ENCODE results near the gene GALNT17. TPM values are rescaled to one million over a fixed set of nuclear protein-coding genes. Genes with fewer than 3 reads are reported as not detected.

Gene GALNT17
- total RNA-seq, 1 donor from 2014 or later: 0.12 TPM

DNA sequence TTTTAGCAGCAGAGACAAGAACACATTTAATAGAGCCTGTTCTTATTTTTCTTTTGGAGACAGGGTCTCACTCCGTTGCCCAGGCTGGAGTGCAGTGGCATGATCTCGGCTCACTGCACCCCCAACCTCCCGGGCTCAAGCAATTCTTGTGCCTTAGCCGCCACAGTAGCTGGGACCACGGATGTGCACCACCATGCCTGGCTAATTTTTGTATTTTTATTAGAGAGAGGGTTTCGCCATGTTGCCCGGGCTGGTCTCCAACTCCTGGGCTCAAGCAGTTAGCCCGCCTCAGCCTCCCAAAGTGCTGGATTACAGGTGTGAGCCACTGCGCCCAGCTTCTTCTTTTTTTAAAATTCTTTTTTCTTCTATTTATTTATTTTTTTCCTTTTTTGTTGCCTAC, 23.3 kb downstream of the GALNT17 start:
- no peak overlapping the region for H3K4me3 ChIP-seq (ENCODE audit: low read depth, low read length)

DNA sequence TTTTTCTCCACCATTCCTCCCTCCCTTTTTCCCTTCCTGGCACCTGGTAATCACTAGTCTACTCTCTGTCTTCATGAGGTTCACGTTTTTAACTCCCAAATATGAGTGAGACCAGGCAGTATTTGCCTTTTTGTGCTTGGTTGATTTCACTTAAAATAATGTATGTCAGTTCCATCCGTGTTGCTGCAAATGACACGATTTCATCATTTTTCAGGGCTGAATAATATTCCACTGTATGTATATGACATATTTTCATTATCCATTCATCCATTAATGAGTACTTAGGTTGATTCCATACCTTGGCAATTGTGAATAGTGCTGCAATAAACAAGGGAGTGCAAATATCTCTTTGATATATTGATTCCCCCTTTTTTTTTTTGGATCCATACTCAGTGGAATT, 25.8 kb downstream of the GALNT17 start:
- DNase-seq (ENCODE audit: low read depth): no peak
- TF ChIP-seq, protein P1, sequence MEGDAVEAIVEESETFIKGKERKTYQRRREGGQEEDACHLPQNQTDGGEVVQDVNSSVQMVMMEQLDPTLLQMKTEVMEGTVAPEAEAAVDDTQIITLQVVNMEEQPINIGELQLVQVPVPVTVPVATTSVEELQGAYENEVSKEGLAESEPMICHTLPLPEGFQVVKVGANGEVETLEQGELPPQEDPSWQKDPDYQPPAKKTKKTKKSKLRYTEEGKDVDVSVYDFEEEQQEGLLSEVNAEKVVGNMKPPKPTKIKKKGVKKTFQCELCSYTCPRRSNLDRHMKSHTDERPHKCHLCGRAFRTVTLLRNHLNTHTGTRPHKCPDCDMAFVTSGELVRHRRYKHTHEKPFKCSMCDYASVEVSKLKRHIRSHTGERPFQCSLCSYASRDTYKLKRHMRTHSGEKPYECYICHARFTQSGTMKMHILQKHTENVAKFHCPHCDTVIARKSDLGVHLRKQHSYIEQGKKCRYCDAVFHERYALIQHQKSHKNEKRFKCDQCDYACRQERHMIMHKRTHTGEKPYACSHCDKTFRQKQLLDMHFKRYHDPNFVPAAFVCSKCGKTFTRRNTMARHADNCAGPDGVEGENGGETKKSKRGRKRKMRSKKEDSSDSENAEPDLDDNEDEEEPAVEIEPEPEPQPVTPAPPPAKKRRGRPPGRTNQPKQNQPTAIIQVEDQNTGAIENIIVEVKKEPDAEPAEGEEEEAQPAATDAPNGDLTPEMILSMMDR (conservative IDR thresholded peaks at IDR 0.05; ENCODE audit: low read depth, low read length): no peak
- no peak overlapping the region for H3K4me3 ChIP-seq (ENCODE audit: low read depth, low read length)

More for the DNA sequence above, 23.3 kb downstream of the GALNT17 start:
- no peak for DNase-seq (ENCODE audit: low read depth)
- TF ChIP-seq, protein P1 (conservative IDR thresholded peaks at IDR 0.05; ENCODE audit: low read depth, low read length): no peak

DNA sequence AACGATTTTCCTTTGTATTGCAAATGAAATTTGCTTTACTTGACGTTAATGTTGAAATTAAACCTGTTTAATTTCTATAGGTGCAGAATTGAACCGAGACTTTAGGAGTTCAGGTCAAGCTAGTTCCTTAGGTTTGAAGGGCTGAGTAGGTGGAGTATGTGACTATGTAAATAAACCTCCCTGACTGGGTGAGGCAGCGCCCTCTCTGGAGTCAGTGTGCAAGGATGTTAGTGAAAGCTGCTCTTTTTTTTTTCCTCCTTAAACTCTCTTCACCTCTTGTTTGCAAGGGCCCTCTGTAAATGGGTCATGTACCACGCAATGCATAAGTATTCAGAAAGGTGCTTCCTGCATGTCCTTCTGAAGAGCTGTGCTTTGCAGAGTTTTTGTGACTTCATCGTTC, 33.8 kb downstream of the GALNT17 start:
- TF ChIP-seq, protein P1 (conservative IDR thresholded peaks at IDR 0.05; ENCODE audit: low read depth, low read length): no peak
- no peak overlapping the region for H3K4me3 ChIP-seq (ENCODE audit: low read depth, low read length)
- DNase-seq (ENCODE audit: low read depth): no peak

DNA sequence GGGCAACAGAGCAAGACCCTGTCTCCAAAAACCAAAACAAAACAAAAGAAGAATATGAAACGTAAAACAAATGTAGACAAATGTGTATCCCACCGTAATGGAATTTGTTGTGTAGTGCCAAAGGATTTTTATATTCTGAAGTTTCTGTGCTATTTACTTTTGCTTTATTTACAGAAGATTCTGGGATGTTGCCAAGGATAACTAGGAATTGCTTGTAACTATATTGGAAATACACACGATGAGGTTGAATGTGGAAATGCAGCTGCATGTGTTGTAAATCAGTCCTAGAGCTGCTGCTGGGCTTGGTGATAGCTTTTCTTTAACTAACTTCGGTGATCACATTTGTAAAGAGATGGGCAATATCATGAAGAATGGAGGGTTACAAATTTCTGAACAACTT, 39.5 kb downstream of the GALNT17 start:
- no peak for DNase-seq (ENCODE audit: low read depth)
- no peak overlapping the region for H3K4me3 ChIP-seq (ENCODE audit: low read depth, low read length)
- TF ChIP-seq, protein P1 (conservative IDR thresholded peaks at IDR 0.05; ENCODE audit: low read depth, low read length): no peak

DNA sequence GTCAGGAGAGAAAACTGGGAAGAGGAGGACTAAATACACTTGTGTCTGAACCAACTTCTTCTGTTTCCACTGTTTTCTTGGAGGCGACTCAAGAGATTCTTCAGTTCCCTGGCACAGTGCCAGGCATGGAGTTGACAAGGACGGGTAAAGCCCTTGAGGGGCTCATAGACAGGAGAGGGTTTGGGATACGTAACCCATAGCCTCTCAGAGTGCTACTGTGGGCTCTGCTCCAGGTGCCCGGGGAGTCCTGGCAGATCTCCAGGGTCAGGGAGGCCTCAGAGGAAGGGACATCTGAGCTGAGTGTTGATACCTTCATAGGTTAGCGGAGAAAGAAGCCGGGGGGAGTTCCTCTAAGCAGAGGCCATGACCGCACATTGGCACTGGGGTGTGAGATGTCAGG, 42.0 kb downstream of the GALNT17 start:
- H3K4me3 ChIP-seq (ENCODE audit: low read depth, low read length): no peak overlapping the region
- no peak for DNase-seq (ENCODE audit: low read depth)
- TF ChIP-seq, protein P1 (conservative IDR thresholded peaks at IDR 0.05; ENCODE audit: low read depth, low read length): no peak

DNA sequence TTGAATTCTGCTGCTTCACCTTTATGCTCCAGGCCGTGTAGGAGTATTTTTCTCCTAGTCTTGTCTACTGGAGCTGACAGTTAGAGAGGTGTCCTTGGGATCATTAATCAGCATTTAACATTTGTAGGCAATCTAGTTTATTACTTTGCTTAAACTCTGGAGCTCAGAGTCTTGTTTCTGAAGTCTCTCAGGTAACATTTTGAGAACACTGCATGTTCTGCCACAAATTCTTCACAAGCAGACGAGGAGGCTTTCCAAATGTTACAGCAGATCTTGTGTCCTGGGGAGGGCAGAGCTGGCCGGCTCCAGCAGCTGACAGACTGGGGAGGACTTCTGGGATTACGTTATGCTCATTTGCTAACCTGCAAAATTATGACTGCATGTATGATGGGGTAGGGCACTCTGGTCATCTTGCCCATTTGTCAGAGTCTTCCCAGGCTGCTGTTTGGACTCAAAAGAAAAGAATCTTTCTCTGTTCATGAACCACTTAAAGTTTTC, 50.5 kb downstream of the GALNT17 start:
- H3K4me3 ChIP-seq (ENCODE audit: low read depth, low read length): no peak overlapping the region
- DNase-seq (ENCODE audit: low read depth): no peak
- TF ChIP-seq, protein P1 (conservative IDR thresholded peaks at IDR 0.05; ENCODE audit: low read depth, low read length): no peak

DNA sequence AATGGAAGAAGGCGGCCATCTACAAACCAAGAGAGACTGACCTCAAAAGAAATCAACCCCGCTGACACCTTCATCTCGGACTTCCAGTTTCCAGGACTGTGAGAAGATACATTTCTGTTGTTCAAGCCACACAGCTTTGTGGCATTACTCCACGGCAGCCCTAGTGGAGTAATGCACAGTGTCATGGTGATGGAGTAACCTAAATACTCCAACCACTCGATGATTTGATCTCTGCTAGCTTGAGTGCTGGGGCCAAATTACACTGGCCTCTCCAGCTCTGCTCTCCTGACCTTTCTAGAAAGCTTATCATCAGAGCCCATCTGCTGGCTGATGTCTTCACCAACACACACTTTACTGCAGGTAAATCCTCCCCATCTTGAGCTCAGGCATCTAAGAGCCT, 52.2 kb downstream of the GALNT17 start:
- TF ChIP-seq, protein P1 (conservative IDR thresholded peaks at IDR 0.05; ENCODE audit: low read depth, low read length): no peak
- no peak overlapping the region for H3K4me3 ChIP-seq (ENCODE audit: low read depth, low read length)
- DNase-seq (ENCODE audit: low read depth): no peak
